Stimulated activated CD8-positive, alpha-beta memory T cell treated with anti-CD3 and anti-CD28 coated beads, Interleukin-12 subunit alpha, Interleukin-12 subunit beta, amount 100 ng/mL, for 4 hours (primary cell): Measurements from ENCODE around the gene GALNS.
A peak's percentile ranks its signal among the peaks of the same experiment; 100 is the strongest.

Source experiments
- DNase-seq: peaks from one replicate; pipeline ENCODE4 v3.0.0-alpha.2; 2020; ENCODE audit warnings: low read depth

GALNS gene

GRCh38 chr16:88816736-88817535, 39.8 kb downstream of the GALNS start:
- DNase-seq, result no peak

DNA sequence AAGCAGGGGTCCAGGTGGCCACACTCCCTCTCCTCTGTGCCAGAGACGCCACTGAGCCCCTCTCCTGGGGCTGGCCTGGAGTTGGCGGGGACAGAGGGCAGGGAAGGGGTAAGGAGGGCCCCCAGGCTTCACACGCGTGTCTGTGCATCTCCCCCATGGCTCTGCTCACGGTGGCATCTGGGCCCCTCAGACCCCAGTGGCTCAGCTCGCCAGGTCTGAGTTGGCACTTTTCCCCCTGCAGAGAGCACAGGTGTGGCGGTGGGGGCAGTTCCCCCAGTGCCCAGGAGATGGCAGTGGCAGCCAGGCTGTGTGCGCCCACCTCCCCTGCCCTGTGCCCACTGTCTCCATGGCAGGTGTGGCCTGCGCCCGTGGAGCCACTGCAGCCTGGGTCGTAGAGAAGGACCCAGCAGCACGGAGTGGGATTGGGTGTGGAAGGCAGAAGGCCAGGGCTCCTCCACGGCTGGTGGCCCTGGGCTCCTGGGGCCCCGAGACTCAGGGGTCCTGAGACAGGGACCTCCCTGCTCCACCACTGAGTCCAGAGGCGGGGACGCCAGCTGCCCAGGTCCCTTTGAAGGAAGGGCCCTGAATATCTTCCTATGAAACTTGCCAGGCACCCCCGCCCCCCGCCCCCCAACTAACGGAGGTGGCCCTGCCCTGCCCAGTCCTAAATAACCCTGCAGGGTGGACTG, 40.7 kb downstream of the GALNS start:
- peak; percentile 40 for DNase-seq

GRCh38 chr16:88815227-88815626, 41.5 kb downstream of the GALNS start:
- DNase-seq, result no peak

DNA sequence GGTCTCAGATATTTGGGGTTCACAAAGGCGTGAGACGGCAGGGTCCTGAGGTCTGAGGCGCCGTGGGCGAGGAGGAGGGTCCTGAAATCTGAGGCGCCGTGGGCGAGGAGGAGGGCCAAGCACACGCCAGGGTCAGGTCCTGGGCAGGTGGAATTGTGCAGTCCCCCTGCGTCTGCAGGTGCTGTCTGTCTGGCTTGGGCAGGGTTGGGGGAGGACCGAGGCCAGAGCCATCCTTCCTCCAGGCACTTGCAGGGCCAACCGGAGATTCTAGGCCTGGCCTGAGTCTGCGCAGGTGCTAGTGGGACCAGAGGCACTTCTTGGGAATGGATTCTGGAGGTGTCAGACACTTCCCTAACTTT, 42.6 kb downstream of the GALNS start:
- DNase-seq, result no peak

- DNase-seq, result no peak
Measured at GRCh38 chr16:88813269-88814143, 43.2 kb downstream of the GALNS start.

GRCh38 chr16:88812513-88813268, 44.1 kb downstream of the GALNS start:
- no peak for DNase-seq

- DNase-seq, result peak; percentile 95
Measured at GRCh38 chr16:88811769-88812512, 44.8 kb downstream of the GALNS start, which contains the start of gene APRT. APRT (minus strand) TSS chr16:88811928; CDS start chr16:88811899, 29 bp downstream.

- DNase-seq, result peak; percentile 60
Measured at GRCh38 chr16:88810912-88811768, 45.6 kb downstream of the GALNS start.

- no peak for DNase-seq
Measured at GRCh38 chr16:88810166-88810911, 46.4 kb downstream of the GALNS start.

DNA sequence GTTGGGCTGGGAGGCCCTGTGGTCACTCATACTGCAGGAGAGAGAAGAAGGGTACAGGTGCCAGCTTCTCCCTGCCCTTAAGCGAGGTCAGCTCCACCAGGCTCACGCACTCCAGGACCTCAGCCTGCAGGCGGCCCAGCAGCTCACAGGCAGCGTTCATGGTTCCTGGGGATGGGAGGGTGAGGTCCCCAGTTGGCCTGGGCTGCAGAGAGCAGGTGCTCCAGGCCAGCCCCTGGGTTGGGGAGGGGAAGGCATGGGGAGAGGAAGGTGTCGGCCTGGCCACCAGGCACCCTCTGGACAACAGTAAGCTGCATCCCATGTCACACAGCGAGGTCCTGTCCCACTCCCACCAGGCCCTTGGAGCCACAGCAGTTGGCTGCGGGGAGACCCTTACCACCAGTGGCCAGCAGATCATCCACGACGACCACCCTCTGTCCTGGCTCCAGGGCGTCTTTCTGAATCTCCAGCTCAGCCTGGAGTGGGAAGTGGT, 47.0 kb downstream of the GALNS start:
- DNase-seq, result no peak

GRCh38 chr16:88809068-88809675, 47.6 kb downstream of the GALNS start:
- DNase-seq, result no peak

- DNase-seq, result no peak
Measured at GRCh38 chr16:88807626-88808453, 48.9 kb downstream of the GALNS start.

DNA sequence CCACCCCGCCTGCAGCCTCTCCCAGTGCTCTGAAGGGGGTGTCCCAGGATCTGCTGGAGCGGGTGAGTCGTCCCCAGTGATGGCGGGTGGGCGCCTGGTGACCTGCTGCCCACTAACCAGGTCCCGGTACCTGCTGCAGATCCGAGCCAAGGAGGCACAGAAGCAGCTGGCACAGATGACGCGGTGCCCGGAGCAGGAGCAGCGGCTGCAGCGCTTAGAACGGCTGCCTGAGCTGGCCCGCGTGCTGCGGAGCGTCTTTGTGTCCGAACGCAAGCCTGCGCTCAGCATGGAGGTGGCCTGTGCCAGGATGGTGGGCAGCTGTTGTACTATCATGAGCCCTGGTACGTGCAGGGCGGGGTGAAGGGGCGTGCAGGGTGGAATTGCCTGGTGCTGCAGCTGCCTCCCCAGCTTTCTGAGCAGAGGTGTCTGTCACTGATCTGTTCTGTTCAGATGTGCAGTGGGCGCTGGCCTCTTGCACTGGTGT, 49.6 kb downstream of the GALNS start:
- no peak for DNase-seq

GRCh38 chr16:88806491-88807111, 50.1 kb downstream of the GALNS start:
- DNase-seq, result no peak

DNA sequence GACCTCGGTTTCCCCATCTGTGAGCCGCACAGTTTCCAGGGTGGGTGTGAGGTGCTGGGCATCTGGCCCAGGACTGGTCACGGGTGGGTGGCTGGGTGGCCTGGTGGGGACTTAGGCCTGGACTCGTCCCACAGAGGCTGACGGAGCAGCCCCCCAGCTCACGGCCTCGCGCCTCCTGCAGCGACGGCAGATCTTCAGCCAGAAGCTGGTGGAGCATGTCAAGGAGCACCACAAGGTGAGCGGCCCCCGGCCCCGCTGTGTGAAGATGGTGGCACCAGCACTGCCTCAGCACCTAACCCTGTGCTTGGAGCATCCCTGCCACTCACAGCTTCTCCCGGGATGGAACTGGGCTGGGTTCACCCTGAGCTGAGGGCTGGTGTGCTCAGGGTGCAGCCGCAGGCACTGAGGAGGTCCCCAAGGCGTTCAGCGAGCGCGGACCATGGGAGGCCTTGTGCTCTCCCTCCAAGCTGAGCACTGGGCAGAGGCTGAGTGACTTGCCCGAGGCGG, 50.8 kb downstream of the GALNS start:
- no peak for DNase-seq

GRCh38 chr16:88805340-88805715, 51.4 kb downstream of the GALNS start:
- no peak for DNase-seq
